Occipital lobe (tissue), 2 donors: ENCODE measurements around the gene ANKEF1. TPM values are rescaled to one million over a fixed set of nuclear protein-coding genes. Genes with fewer than 3 reads are reported as not detected.
"Not testable (repeated sequence)": the region's sequence is repeated elsewhere in the genome, so short reads cannot be mapped to it uniquely, and the experiment has no call there.

Source experiments
- DNase-seq: peaks from one replicate; lab custom pipeline; 2025; lab: John Stamatoyannopoulos, UW
- total RNA-seq: library from RNA; depleted of rRNA; stranded (reverse); fragments of >200 nt; gene quantifications from one replicate; pipeline ENCODE4 v1.2.3, GENCODE V29; 2014

Gene ANKEF1
- 2.7 TPM for total RNA-seq

- DNase-seq: peak; percentile 44
Measured at GRCh38 chr20:10034717-10035571, at the start of gene ANKEF1. Gene ANKEF1 (plus strand): TSS chr20:10034987. CDS start chr20:10038302, 3,315 bp downstream.

GRCh38 chr20:9985281-9985680 is 49.5 kb upstream of the ANKEF1 start:
- no peak for DNase-seq

GRCh38 chr20:9985773-9986172 is 49.0 kb upstream of the ANKEF1 start:
- no peak for DNase-seq

GRCh38 chr20:9989066-9989724 is 45.6 kb upstream of the ANKEF1 start:
- no peak for DNase-seq

- no peak for DNase-seq
Measured at GRCh38 chr20:9993137-9993536, 41.6 kb upstream of the ANKEF1 start.

- DNase-seq: no peak
Measured at GRCh38 chr20:9994676-9995075, 40.1 kb upstream of the ANKEF1 start.

- DNase-seq: no peak
Measured at GRCh38 chr20:9995510-9996272, 39.1 kb upstream of the ANKEF1 start.

- no peak for DNase-seq
Measured at GRCh38 chr20:9996944-9997343, 37.8 kb upstream of the ANKEF1 start.

GRCh38 chr20:9999645-10000044 is 35.1 kb upstream of the ANKEF1 start:
- DNase-seq: no peak

GRCh38 chr20:10002866-10003265 is 31.9 kb upstream of the ANKEF1 start:
- DNase-seq: no peak

GRCh38 chr20:10004900-10005299 is 29.9 kb upstream of the ANKEF1 start:
- no peak for DNase-seq

- DNase-seq: no peak
Measured at GRCh38 chr20:10005885-10006284, 28.9 kb upstream of the ANKEF1 start.

GRCh38 chr20:10006447-10007090 is 28.2 kb upstream of the ANKEF1 start:
- no peak for DNase-seq

GRCh38 chr20:10007158-10007557 is 27.6 kb upstream of the ANKEF1 start:
- DNase-seq: no peak

- no peak for DNase-seq
Measured at GRCh38 chr20:10007747-10008146, 27.0 kb upstream of the ANKEF1 start.

- no peak for DNase-seq
Measured at GRCh38 chr20:10012464-10012863, 22.3 kb upstream of the ANKEF1 start.

GRCh38 chr20:10014431-10014830 is 20.4 kb upstream of the ANKEF1 start:
- no peak for DNase-seq

GRCh38 chr20:10020937-10021336 is 13.8 kb upstream of the ANKEF1 start:
- DNase-seq: no peak

- no peak for DNase-seq
Measured at GRCh38 chr20:10022625-10023024, 12.2 kb upstream of the ANKEF1 start.

- DNase-seq: no peak
Measured at GRCh38 chr20:10023911-10024310, 10.9 kb upstream of the ANKEF1 start.

GRCh38 chr20:10031451-10032215 is 3.2 kb upstream of the ANKEF1 start:
- not testable (repeated sequence) for DNase-seq
